ENCODE data around the gene DMBX1. TPM values are rescaled to one million over a fixed set of nuclear protein-coding genes. Genes with fewer than 3 reads are reported as not detected.

DMBX1 gene
- total and polyA plus RNA-seq, 9 donors: 0.06 to 0.12 TPM; not detected in 7

DNA sequence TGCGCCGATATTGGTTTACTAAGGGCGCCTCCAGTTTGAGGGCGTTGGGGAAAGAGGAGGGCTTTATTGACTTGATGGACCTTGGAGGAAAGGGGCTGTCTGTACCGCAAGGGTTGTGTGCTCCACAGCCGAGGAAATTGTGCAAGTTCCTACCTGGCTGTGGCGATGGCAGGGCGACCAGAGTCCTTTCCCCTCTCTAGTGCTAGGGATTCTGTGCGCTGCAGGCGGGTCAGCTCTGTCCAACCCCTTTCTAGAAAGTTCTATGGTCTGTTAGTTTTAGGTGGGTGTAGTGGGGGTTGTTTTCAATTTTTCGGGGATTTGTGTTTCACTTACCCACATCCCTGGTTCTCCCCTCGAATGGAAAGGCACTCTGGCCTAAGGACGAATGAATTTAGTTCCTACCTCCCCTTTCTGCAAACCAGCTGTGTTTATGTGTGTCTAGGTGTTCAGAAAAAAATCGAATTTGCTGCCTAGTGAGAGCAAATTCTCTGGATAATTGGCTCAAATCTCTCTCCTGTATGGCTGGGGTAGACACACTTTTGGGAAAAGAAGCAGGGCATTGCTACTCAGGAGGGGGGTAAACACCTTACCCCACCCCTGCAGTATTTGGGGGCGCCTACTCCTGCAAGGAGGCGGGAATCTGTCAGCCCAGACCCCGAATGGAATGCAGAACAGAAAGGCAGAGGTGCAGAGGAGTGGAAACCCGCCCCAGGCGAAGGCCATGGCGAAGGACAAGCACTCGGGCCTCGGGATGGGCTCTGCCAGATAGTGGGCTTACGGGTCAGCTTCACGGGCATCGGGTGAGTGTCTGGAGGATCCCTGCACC, 2.0 kb downstream of the DMBX1 start:
- Histone ChIP-seq H3K36me3 (ENCODE audit: control insufficient read depth, insufficient read depth, low read length) (no peaks in the 10 kb centered on the region), H3K4me1 (ENCODE audit: control insufficient read depth, insufficient read depth, low read length) (peaks cover 15% of the 10 kb centered on the region), H3K27me3 (ENCODE audit: control insufficient read depth, insufficient read depth, low read length) (peaks cover 100% of the 10 kb centered on the region), H3K4me3 (ENCODE audit: low read length) (no peak overlapping the region), H3K27ac (ENCODE audit: low read length) (no peak overlapping the region), H3K9me3 (replicated peaks; ENCODE audit: control insufficient read depth, low read depth, low read length) (no peaks in the 10 kb centered on the region)
- 9% methylated on average over 14 of the region's 25 CpGs for WGBS (ENCODE audit: insufficient coverage)
- no peak for DNase-seq

DNA sequence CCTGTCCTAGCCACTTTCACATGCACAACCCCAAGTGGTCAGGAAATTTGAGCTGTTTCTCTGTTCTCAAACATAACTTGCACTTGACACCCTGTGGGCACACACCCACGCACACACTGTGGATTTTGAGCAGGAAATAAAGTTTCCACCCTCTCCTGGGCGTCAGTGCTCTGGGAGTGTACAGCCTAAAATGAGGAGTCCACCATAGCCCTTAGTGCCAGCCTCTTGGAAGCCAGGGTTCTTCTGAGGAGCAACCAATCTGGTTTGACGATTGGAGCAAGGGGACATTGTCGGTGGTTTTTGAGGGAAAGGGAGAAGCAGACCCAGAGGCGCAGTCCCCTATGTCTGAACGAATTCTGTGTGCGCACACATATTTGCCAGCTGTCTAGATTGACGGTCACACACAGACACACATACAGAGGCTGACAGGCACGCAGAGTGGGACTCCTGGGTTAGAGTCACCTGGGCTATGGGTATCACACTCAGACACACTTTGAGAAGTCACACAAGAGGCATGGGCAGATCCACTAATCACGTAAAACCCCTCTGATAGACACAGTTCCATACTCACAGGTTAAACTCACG, 2.7 kb downstream of the DMBX1 start:
- Histone ChIP-seq H3K4me1 (ENCODE audit: control insufficient read depth, insufficient read depth, low read length) (peaks cover 15% of the 10 kb centered on the region), H3K9me3 (replicated peaks; ENCODE audit: control insufficient read depth, low read depth, low read length) (no peaks in the 10 kb centered on the region), H3K4me3 (ENCODE audit: low read length) (no peak overlapping the region), H3K27me3 (ENCODE audit: control insufficient read depth, insufficient read depth, low read length) (peaks cover 96% of the 10 kb centered on the region), H3K27ac (ENCODE audit: low read length) (no peak overlapping the region), H3K36me3 (ENCODE audit: control insufficient read depth, insufficient read depth, low read length) (no peaks in the 10 kb centered on the region)
- WGBS (ENCODE audit: insufficient coverage): 10% methylated on average over 10 of the region's 11 CpGs
- no peak for DNase-seq

DNA sequence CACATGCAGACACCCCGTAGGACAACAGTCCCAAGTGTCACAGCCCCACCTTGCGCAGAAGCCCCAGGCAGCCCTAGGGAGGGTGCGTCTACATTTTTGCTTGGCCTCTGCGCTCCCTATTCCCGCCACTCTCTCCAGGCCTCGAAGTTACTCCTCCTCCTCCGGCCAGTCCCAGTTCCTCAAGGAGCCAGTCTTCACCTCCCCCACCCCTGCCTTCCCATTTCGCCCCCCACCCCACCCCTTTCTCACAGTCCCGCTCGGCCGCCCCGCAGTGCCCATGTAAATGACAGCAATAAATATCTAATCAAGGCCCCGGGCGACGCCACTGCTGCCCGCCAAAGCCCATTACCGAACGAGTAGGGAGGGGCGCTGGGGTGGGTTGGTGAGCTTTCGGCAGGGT, 3.2 kb downstream of the DMBX1 start:
- peaks cover 91% of the 10 kb centered on the region for H3K27me3 ChIP-seq (ENCODE audit: control insufficient read depth, insufficient read depth, low read length)
- no peak overlapping the region for H3K4me3 ChIP-seq (ENCODE audit: low read length)
- no peak overlapping the region for H3K27ac ChIP-seq (ENCODE audit: low read length)
- H3K4me1 ChIP-seq (ENCODE audit: control insufficient read depth, insufficient read depth, low read length): peaks cover 15% of the 10 kb centered on the region
- no peaks in the 10 kb centered on the region for H3K36me3 ChIP-seq (ENCODE audit: control insufficient read depth, insufficient read depth, low read length)
- no peak for DNase-seq
- 6% methylated on average over 7 of the region's 20 CpGs for WGBS (ENCODE audit: insufficient coverage)
- H3K9me3 ChIP-seq (replicated peaks; ENCODE audit: control insufficient read depth, low read depth, low read length): no peaks in the 10 kb centered on the region

DNA sequence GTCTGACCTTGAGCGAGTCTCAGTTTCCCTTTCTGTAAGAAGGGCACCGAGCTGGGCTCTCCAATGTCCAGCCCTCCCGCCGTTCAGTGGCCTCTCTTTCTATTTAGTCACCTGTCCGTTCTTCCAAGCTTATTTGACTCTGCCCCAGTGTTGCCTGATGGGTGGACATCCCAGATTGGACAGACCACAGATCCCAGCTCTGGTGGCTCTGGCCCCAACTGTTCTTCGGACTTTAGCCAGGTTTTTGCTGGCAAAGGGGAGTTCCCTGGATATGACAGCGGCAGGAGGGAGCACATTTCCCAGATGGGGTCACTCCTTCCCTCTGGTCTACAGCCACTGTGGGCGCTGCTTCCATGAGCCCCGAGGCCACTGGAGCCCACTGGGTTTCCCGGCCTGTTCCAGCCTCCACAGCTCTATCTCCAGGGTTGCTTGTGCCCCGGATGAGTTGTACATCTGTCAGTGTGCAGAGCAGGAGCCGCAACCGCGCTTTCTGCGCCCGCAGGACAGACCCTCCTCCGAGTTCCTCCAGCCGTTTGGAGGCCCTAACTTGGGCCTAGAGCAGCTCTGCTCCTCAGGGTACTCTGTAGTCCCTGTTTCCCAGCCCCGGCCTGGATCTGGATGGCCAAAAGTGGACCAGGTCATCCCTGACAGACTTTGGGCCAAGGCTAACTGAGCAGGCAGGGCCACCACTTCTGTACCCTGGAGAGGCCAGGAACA, 3.8 kb downstream of the DMBX1 start:
- Histone ChIP-seq H3K9me3 (replicated peaks; ENCODE audit: control insufficient read depth, low read depth, low read length) (no peaks in the 10 kb centered on the region), H3K4me1 (ENCODE audit: control insufficient read depth, insufficient read depth, low read length) (peaks cover 15% of the 10 kb centered on the region), H3K4me3 (ENCODE audit: low read length) (no peak overlapping the region), H3K36me3 (ENCODE audit: control insufficient read depth, insufficient read depth, low read length) (no peaks in the 10 kb centered on the region), H3K27ac (ENCODE audit: low read length) (no peak overlapping the region), H3K27me3 (ENCODE audit: control insufficient read depth, insufficient read depth, low read length) (peaks cover 88% of the 10 kb centered on the region)
- DNase-seq: no peak
- WGBS (ENCODE audit: insufficient coverage): 14% methylated on average over 19 of the region's 19 CpGs

DNA sequence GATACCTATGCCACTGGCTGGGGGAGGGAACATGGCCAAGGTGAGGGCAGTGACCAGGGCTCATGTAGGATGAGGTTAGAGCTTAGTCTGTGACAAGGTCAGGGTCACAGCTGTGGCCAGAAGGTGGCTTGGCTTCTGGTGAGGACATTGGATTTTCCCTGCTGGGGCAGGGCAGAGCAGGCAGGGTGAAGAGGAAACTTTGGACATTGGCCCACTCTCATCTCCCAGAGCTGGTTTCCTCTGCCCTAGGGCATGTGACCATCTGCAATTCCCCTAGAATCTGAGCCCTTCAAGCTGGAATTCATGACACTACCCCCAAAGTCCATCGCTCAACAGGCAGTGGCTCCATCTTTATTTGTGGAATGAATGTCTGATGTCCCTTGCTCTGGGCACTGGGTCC, 5.3 kb downstream of the DMBX1 start:
- Histone ChIP-seq H3K36me3 (ENCODE audit: control insufficient read depth, insufficient read depth, low read length) (no peaks in the 10 kb centered on the region), H3K27me3 (ENCODE audit: control insufficient read depth, insufficient read depth, low read length) (peaks cover 75% of the 10 kb centered on the region), H3K4me3 (ENCODE audit: low read length) (no peak overlapping the region), H3K27ac (ENCODE audit: low read length) (no peak overlapping the region), H3K4me1 (ENCODE audit: control insufficient read depth, insufficient read depth, low read length) (peaks cover 6% of the 10 kb centered on the region), H3K9me3 (replicated peaks; ENCODE audit: control insufficient read depth, low read depth, low read length) (no peaks in the 10 kb centered on the region)
- no CpG with 5 or more reads among the region's 1 CpG for WGBS (ENCODE audit: insufficient coverage)
- DNase-seq: no peak

DNA sequence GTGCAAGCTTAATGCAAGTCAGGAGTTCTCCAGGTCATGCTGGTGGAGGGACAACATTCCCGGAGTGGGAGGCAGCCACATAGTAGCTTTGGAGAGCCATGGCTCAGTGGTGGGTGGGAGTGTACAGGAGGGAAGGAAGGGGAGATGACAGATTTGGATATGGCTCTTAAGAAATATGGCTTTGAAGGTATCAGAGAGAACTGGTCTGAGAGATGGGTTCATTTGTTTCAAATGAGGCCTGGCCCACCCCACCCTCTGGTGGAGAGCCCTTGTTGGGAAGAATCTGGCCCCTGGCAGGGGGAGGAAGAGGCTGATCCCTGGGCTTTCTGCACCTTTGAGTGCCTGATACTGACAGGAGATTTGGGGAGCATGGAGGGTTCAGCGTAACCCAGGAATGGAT, 6.1 kb downstream of the DMBX1 start:
- no peaks in the 10 kb centered on the region for H3K9me3 ChIP-seq (replicated peaks; ENCODE audit: control insufficient read depth, low read depth, low read length)
- WGBS (ENCODE audit: insufficient coverage): 89% methylated on average over 2 of the region's 2 CpGs
- no peak overlapping the region for H3K4me3 ChIP-seq (ENCODE audit: low read length)
- H3K36me3 ChIP-seq (ENCODE audit: control insufficient read depth, insufficient read depth, low read length): no peaks in the 10 kb centered on the region
- no peaks in the 10 kb centered on the region for H3K4me1 ChIP-seq (ENCODE audit: control insufficient read depth, insufficient read depth, low read length)
- DNase-seq: no peak
- no peak overlapping the region for H3K27ac ChIP-seq (ENCODE audit: low read length)
- H3K27me3 ChIP-seq (ENCODE audit: control insufficient read depth, insufficient read depth, low read length): peaks cover 70% of the 10 kb centered on the region

DNA sequence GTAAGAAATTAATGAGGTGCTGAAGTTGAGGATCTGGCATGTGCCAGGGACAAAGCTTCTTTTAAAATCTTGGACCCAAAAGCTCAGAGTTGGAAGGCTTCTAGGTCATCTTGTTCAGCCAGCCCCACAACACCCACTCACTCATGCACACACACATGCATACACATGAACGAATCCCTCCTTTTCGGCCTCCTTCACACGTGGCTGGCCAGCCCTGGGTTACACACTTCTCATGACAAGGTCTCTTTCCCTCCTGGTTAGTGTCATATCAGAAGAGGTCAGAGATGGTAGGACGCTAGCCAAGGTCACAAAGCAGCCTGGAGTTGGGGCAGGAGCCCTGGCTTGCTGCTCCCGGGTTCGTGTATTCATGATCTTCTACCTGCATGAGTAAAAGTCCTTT, 6.9 kb downstream of the DMBX1 start:
- 78% methylated on average over 4 of the region's 6 CpGs for WGBS (ENCODE audit: insufficient coverage)
- Histone ChIP-seq H3K27me3 (ENCODE audit: control insufficient read depth, insufficient read depth, low read length) (peaks cover 66% of the 10 kb centered on the region), H3K4me3 (ENCODE audit: low read length) (no peak overlapping the region)

DNA sequence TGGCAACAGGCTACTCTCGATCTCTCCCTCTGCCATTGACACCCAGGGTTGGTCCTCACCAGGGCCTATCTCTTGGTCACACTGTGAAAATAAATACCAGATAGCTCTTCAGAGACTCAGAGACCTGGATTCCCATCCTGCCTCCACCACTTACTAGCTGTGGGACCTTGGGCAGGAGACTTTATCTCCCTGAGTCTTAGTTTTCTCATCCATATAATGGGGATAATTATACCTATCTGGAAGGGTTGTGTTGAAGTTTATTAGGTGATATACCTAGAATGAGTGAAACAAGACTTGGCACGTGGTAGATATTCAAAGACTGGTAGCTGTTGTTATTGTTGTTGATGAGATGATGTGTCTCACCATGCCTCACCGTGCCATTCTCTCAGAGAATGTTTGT, 7.4 kb downstream of the DMBX1 start:
- no peak for DNase-seq
- no peak overlapping the region for H3K27ac ChIP-seq (ENCODE audit: low read length)
- H3K9me3 ChIP-seq (replicated peaks; ENCODE audit: control insufficient read depth, low read depth, low read length): no peaks in the 10 kb centered on the region
- peaks cover 62% of the 10 kb centered on the region for H3K27me3 ChIP-seq (ENCODE audit: control insufficient read depth, insufficient read depth, low read length)
- no peak overlapping the region for H3K4me3 ChIP-seq (ENCODE audit: low read length)
- no peaks in the 10 kb centered on the region for H3K36me3 ChIP-seq (ENCODE audit: control insufficient read depth, insufficient read depth, low read length)
- 70% methylated on average over 1 of the region's 3 CpGs for WGBS (ENCODE audit: insufficient coverage)
- H3K4me1 ChIP-seq (ENCODE audit: control insufficient read depth, insufficient read depth, low read length): no peaks in the 10 kb centered on the region

More for the DNA sequence above, 6.9 kb downstream of the DMBX1 start:
- DNase-seq: no peak
- Histone ChIP-seq H3K27ac (ENCODE audit: low read length) (no peak overlapping the region), H3K4me1 (ENCODE audit: control insufficient read depth, insufficient read depth, low read length) (no peaks in the 10 kb centered on the region), H3K9me3 (replicated peaks; ENCODE audit: control insufficient read depth, low read depth, low read length) (no peaks in the 10 kb centered on the region), H3K36me3 (ENCODE audit: control insufficient read depth, insufficient read depth, low read length) (no peaks in the 10 kb centered on the region)

DNA sequence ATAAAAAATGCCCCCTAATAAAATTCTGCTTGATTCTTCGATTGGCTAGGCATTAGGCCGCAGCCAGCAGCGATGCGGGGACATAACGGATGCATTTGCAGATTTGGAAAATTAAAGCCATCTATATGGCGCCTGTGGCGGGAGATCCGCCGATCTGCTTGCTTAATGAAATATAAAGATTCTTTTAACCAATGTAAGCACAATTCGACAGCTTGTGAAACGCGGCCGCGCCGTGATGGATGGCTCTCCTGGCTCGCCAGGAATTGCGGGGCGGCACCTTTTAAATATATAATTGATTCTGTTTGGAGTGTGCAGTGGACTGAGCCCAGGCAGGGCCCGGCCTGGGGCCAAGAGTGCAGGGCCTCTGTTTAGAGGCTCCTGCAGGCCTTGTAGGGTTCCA, 8.0 kb downstream of the DMBX1 start:
- Histone ChIP-seq H3K9me3 (replicated peaks; ENCODE audit: control insufficient read depth, low read depth, low read length) (no peaks in the 10 kb centered on the region), H3K4me3 (ENCODE audit: low read length) (no peak overlapping the region), H3K4me1 (ENCODE audit: control insufficient read depth, insufficient read depth, low read length) (no peaks in the 10 kb centered on the region), H3K27me3 (ENCODE audit: control insufficient read depth, insufficient read depth, low read length) (peaks cover 61% of the 10 kb centered on the region), H3K36me3 (ENCODE audit: control insufficient read depth, insufficient read depth, low read length) (no peaks in the 10 kb centered on the region), H3K27ac (ENCODE audit: low read length) (no peak overlapping the region)
- DNase-seq: no peak
- WGBS (ENCODE audit: insufficient coverage): 88% methylated on average over 13 of the region's 19 CpGs

DNA sequence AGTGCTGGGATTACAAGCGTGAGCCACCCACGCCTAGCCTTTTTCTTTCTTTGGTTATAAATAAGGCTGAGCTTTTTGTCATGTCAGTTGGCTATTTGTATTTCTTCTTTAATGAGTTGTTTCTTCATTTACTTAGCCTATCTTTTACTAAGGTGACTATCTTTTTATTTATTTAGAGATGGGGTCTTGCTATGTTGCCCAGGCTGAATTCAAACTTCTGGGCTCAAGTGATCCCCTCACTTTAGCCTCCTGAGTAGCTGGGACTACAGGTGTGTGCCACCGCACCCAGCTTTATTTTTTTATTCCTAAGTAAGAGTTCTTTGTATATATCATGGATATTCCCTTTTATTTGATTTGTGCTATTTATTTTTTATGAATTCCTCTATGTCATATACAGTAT, 11.9 kb downstream of the DMBX1 start:
- Histone ChIP-seq H3K27me3 (ENCODE audit: control insufficient read depth, insufficient read depth, low read length) (peaks cover 31% of the 10 kb centered on the region), H3K9me3 (replicated peaks; ENCODE audit: control insufficient read depth, low read depth, low read length) (no peaks in the 10 kb centered on the region), H3K27ac (ENCODE audit: low read length) (no peak overlapping the region), H3K4me1 (ENCODE audit: control insufficient read depth, insufficient read depth, low read length) (no peaks in the 10 kb centered on the region), H3K4me3 (ENCODE audit: low read length) (no peak overlapping the region), H3K36me3 (ENCODE audit: control insufficient read depth, insufficient read depth, low read length) (no peaks in the 10 kb centered on the region)
- no CpG with 5 or more reads among the region's 3 CpGs for WGBS (ENCODE audit: insufficient coverage)
- DNase-seq: no peak
